Stimulated activated CD4-positive, alpha-beta T cell treated with anti-CD3 and anti-CD28 coated beads, TNF-alpha, amount 100 ng/mL, for 24 hours (primary cell): ENCODE data around the gene USP14.

Experiments
- DNase-seq, 3 experiments: peaks; one replicate each; pipeline ENCODE4 v3.0.0-alpha.2; 2020; ENCODE audit warnings: low read depth in 3 of 3

USP14 gene

DNA sequence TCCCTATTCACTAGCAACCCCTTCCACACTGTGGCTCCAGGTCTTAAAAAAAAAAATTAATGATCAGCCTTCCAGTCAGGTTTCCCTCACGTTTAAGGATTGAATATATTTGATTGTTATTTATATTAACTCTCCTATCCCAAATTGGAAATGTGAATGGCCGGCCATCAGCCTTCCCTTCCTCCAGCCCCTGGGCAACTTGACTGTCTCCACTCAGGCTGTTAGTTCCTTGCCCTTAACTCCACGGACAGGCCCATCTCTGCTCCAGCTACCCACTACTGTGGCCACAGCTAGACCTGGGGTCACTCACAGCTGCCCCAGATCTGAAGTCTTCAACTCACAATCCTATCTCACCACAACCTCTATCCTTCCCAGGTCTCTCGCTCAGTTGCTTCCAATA, 69.5 kb downstream of the USP14 start:
- DNase-seq: no peak

DNA sequence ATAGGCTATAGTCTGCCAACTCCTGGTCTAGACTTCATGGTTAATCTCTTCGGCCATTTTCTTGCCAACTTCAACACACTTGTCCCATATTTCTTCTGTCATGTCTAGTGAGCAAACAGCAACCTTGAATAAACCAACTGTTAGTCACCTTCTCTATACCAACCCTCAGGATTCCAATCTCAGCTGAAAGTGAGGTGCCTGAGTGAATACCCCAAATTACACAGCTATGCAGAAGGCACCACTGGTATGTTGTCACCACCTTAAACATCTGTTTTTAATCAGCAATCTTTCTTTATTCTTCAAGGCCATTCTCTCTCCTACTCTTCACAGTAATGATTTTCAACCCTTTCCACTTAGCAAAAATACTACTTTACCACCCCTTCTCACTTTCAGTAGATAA, 70.2 kb downstream of the USP14 start:
- no peak for DNase-seq

DNA sequence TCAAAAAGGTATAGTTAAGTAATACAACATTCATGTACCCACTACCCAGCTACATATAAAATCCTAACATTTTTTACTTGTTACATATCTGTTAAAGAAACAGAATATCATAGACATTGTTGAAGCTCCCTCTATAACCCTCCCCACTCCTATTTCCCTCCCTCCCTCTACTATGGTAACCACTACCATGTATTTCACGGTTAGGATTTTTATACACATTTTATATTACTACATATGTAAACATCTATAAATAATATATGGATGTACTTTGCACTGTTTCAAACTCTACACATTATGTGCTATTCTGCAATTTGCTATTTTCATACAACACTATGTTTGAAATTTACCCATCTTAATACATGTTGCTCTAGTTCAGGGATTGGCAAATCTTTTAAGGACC, 73.2 kb downstream of the USP14 start:
- no peak for DNase-seq

DNA sequence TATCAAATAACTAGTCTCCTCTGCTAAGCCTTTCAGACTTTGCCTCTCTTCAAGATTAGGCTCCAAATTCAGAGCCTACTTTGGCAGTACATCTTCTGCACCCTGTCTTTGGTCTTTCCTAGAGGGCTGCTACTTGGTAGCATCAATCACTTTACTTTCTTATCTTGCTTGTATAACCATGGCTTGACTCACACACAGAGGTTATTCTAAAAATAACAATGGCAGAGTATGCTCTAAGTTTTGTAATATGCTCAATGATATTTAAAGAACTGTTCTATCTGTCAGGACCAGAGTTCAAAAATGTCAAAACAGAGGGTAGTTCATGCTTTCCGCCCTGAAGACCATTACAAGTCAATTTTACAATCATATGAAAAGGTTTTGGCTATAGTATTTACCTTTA, 81.8 kb downstream of the USP14 start:
- DNase-seq: no peak

DNA sequence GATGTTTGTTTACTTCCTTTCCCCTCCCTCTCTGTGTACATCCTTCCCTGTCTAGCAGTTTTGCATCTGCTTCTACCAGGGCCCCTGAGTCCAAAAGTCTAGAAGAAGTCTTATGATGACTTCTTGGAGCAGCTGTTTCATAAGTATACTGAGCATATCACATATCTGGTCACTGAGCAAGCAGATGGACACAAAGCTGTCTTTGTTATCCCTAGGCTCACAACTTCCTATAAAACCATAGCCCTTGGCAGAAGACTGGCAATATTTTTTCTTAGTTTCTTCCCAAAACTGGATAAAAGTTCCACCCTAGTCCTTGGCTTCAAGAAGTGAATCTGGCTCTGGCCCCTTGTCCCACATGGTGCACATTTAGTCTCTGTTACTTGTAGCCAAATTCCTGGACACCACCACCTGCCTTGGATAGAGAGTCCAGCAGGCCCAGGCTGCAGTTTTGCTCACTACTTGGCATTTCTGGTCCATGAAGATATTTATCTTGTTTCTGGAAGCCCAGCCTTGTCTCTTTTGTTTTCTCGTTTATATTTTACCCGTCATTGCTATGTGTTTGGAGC, 87.0 kb downstream of the USP14 start:
- no peak for DNase-seq

DNA sequence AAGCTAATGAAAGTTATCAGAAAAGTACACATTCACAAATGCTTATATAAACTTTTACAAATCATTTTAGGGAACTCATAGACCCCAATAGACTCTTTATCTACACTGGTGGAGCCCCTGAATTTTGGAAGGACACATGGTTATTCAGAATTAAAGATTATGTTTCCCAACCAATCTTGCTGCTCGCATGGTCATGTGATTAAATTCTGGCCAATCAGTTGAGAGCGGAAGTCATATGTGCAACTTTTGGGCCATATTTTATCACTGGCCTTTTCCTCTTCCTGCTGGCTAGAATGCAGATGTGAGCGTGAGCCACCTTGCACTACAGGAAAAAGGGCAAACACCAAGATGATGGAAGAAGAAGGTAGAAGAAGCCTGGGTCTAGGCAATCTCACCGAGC, 89.7 kb downstream of the USP14 start:
- no peak for DNase-seq

DNA sequence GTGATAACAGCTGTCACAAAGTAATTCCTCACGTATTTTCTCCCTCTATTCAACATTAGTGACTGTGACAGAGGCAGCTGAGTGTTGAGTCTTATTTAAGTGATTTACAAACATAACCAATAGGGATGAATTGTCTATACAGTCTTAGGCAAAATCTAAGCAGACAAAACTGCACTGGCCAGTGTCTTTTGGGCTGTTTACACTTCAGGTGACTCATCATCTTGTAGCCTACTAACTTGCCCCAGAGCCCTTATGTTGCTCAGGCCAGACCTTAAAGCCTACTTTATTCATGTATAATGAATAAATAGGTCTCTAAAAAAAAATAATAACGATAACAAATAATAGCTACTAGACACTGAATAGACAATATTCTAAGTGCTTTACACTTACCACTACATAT, 92.3 kb downstream of the USP14 start:
- DNase-seq: no peak

DNA sequence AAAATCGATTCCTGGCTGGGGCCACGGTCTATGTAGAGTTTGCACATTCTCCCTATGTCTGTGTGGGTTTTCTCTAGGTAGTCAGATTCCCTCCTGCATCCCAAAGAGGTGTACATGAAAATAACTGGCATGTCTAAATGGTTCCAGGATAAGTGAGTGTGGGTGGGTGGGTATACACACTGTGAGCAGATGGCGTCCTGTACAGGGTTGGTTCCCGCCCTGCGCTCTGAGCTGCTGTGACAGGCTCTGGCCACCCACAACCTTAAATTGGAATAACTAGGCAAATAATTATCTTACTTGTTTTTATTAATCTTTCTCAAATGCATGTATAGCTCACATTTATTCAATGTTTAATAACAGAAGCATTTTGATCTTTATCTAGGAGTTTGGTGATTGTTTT, 93.2 kb downstream of the USP14 start:
- no peak for DNase-seq

DNA sequence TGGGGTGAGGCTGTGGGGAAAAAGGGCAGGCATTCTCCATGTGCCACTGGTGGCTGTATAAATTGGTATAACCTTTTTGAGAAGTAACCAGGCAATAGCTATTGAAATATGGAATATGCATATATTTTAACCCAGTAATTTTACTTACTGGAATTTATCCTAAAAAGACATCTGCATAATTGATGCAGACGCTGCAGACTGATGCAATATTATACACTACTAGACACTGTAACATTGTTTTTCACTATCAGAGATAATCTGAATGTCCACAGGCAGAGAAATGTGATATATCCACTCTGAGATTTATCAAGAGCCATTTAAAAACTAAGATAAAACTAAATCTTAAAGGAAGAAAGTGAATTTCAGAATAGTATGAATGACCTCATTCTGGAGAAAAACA, 94.8 kb downstream of the USP14 start:
- DNase-seq: no peak

DNA sequence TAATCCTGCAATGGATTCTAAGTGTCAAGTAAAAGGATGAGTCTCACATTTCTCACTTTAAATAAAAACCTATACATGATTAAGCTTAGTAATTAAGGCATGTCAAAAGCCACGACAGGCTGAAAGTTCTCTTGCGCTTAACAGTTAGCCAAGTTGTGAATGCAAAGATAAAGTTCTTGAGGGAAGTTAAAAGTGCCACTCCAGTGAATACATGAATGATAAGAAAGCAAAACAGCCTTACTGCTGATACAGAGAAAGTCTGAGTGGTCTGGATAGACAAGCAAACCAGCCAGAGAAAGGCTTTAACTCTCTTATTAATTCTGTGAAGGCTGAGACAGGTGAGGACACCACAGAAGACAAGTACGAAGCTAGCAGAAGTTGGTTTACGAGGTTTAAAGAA, 96.8 kb downstream of the USP14 start:
- no peak for DNase-seq

DNA sequence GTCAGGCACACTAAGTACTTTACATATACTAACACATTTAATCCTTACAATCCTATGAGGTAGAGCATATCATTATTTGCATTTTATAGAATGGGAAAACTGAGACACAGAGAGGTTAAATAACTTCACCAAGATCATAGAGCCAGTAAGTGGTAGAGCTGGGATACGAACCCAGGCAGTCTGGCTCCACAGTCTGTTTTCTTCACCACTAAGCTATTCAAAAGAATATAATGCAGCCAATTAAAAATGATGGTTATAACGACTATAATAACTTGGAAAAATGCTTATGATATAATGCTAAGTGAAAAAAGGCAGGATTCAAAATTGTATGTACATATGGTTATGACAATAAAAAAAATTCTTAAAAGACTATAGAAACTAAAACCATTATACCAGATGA, 102.2 kb downstream of the USP14 start:
- no peak for DNase-seq

DNA sequence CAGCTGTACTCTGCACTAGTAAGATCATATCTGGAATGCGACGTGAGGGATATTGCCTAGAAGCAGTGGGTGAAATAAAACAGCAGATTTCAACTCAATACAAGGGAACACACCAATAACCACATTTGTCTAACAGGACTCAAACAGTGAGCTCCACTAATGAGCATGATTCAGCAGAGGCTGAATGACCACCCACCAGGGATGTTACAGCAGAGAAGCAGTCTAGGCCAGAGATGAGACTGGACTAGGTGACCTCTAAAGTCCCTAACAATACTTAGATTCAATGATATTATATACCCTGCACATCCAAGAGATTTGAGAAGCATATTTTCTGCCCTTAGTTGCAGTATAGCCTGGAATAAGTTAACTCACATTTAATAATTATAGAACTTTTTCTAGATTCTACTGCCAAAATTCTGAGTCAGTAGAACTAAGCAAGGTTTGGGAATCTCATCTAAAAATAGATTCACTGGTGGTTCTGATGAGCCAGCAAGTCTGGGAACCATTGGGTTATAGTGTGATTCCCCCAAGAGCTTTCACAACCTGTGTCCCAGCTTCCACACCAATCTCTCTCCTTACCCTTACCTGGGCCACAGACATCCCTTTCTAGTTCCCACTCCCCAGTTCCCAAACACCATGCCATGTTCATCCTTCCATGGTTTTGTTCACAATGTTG, 103.2 kb downstream of the USP14 start:
- no peak for DNase-seq
